H9 (cell line): ENCODE data around the gene EXOC1L. TPM values are rescaled to one million over a fixed set of nuclear protein-coding genes. Genes with fewer than 3 reads are reported as not detected.

ENCODE experiments used
- DNase-seq: peaks from one replicate; pipeline ENCODE4 v3.0.0-alpha.2; 2017
- H2AFZ ChIP-seq: one replicate; pipeline ENCODE4 v1.6.1; 2013; ENCODE audit warnings: mild to moderate bottlenecking, low read length, control low read depth, moderate library complexity
- H2AK5ac ChIP-seq: 2 replicates; pipeline ENCODE4 v1.6.1; 2013; ENCODE audit warnings: low read length, control low read depth, mixed read lengths; ENCODE audit not compliant: insufficient read length
- H2BK120ac ChIP-seq: one replicate; pipeline ENCODE4 v1.6.1; 2013; ENCODE audit warnings: low read depth, mild to moderate bottlenecking, low read length, control low read depth, inconsistent platforms; ENCODE audit not compliant: poor library complexity, severe bottlenecking
- H2BK12ac ChIP-seq: 2 replicates; pipeline ENCODE4 v1.6.1; 2013; ENCODE audit warnings: low read length, control low read depth, mixed read lengths, low read depth; ENCODE audit not compliant: insufficient read length
- H2BK15ac ChIP-seq: 2 replicates; pipeline ENCODE4 v1.6.1; 2013; ENCODE audit warnings: low read depth, low read length, control low read depth
- H2BK20ac ChIP-seq: one replicate; pipeline ENCODE4 v1.6.1; 2013; ENCODE audit warnings: low read depth, mild to moderate bottlenecking, low read length, control low read depth, inconsistent platforms; ENCODE audit not compliant: poor library complexity, severe bottlenecking
- H2BK5ac ChIP-seq: 2 replicates; pipeline ENCODE4 v1.6.1; 2013; ENCODE audit warnings: low read length, control low read depth, mixed read lengths; ENCODE audit not compliant: insufficient read length
- H3K14ac ChIP-seq: 2 replicates; pipeline ENCODE4 v1.6.1; 2013; ENCODE audit warnings: low read length, control low read depth; ENCODE audit not compliant: insufficient read depth
- H3K18ac ChIP-seq: 2 replicates; pipeline ENCODE4 v1.6.1; 2013; ENCODE audit warnings: low read depth, mild to moderate bottlenecking, mixed read lengths, low read length, control low read depth; ENCODE audit not compliant: insufficient read length
- H3K23ac ChIP-seq: 2 replicates; pipeline ENCODE4 v1.6.1; 2013; ENCODE audit warnings: low read length, control low read depth, mixed read lengths, low read depth; ENCODE audit not compliant: insufficient read length
- H3K23me2 ChIP-seq: 2 replicates; pipeline ENCODE4 v1.6.1; 2013; ENCODE audit warnings: low read depth, mild to moderate bottlenecking, mixed read lengths, low read length, control low read depth; ENCODE audit not compliant: insufficient read length, poor library complexity, severe bottlenecking
- H3K27ac ChIP-seq: 2 replicates; pipeline ENCODE4 v1.5.1; 2013; ENCODE audit warnings: low read length, control low read depth, mixed read lengths, low read depth; ENCODE audit not compliant: insufficient read length
- H3K27me3 ChIP-seq: 2 replicates; pipeline ENCODE4 v1.6.1; 2013; ENCODE audit warnings: low read length, control low read depth, inconsistent platforms; ENCODE audit not compliant: insufficient read depth
- H3K4ac ChIP-seq: 2 replicates; pipeline ENCODE4 v1.6.1; 2013; ENCODE audit warnings: low read depth, mild to moderate bottlenecking, control low read depth, inconsistent platforms, low read length, moderate library complexity
- H3K4me1 ChIP-seq: 2 replicates; pipeline ENCODE4 v1.6.1; 2013; ENCODE audit warnings: low read length, control low read depth, inconsistent platforms; ENCODE audit not compliant: insufficient read depth
- H3K4me2 ChIP-seq: 2 replicates; pipeline ENCODE4 v1.6.1; 2013; ENCODE audit warnings: low read length, control low read depth, mixed read lengths; ENCODE audit not compliant: insufficient read length, insufficient read depth
- H3K56ac ChIP-seq: 2 replicates; pipeline ENCODE4 v1.6.1; 2013; ENCODE audit warnings: low read depth, mild to moderate bottlenecking, mixed read lengths, low read length, control low read depth; ENCODE audit not compliant: insufficient read length
- H3K79me1 ChIP-seq: 2 replicates; pipeline ENCODE4 v1.6.1; 2013; ENCODE audit warnings: low read depth, mild to moderate bottlenecking, moderate library complexity, low read length, control low read depth, inconsistent platforms; ENCODE audit not compliant: insufficient read depth, poor library complexity, severe bottlenecking
- H3K79me2 ChIP-seq: 2 replicates; pipeline ENCODE4 v1.6.1; 2013; ENCODE audit warnings: low read length, control low read depth, inconsistent platforms; ENCODE audit not compliant: insufficient read depth
- H3K9ac ChIP-seq: 2 replicates; pipeline ENCODE4 v1.6.1; 2013; ENCODE audit warnings: low read length, control low read depth, mixed read lengths; ENCODE audit not compliant: insufficient read length; ENCODE audit errors: extremely low read depth
- H3K9me3 ChIP-seq: one replicate; pipeline ENCODE4 v1.6.1; 2013; ENCODE audit warnings: low read depth, low read length, inconsistent platforms; ENCODE audit not compliant: control insufficient read depth
- H3T11ph ChIP-seq: one replicate; pipeline ENCODE4 v1.6.1; 2013; ENCODE audit warnings: mild to moderate bottlenecking, low read length, control low read depth, inconsistent platforms
- H4K20me1 ChIP-seq: one replicate; pipeline ENCODE4 v1.6.1; 2013; ENCODE audit not compliant: control insufficient read depth, insufficient read length, insufficient read depth
- H4K5ac ChIP-seq: 2 replicates; pipeline ENCODE4 v1.6.1; 2013; ENCODE audit warnings: low read depth, mild to moderate bottlenecking, mixed read lengths, low read length, control low read depth; ENCODE audit not compliant: insufficient read length
- H4K8ac ChIP-seq: replicated peaks from 2 replicates; pipeline ENCODE4 v1.6.1; 2013; ENCODE audit warnings: low read length, control low read depth, mixed read lengths, low read depth; ENCODE audit not compliant: insufficient read length
- H4K91ac ChIP-seq: 2 replicates; pipeline ENCODE4 v1.6.1; 2013; ENCODE audit warnings: low read depth, mild to moderate bottlenecking, moderate library complexity, mixed read lengths, low read length, control low read depth; ENCODE audit not compliant: insufficient read length
- H3K27ac Mint-ChIP-seq, 3 experiments: 2 replicates in 2 of 3; 3 replicates in 1 of 3; pipeline ENCODE4 v1.8.0; 2020 to 2021; ENCODE audit warnings: mixed read lengths in 3 of 3, mild to moderate bottlenecking in 1 of 3, moderate library complexity in 1 of 3
- H3K27me3 Mint-ChIP-seq: 2 replicates; pipeline ENCODE4 v1.8.0; 2021; ENCODE audit warnings: low read depth, mild to moderate bottlenecking, moderate library complexity, mixed read lengths
- H3K36me3 Mint-ChIP-seq, 3 experiments: 2 replicates in 2 of 3; 3 replicates in 1 of 3; pipeline ENCODE4 v1.8.0; 2020 to 2021; ENCODE audit warnings: low read depth in 3 of 3, mixed read lengths in 3 of 3; ENCODE audit not compliant: insufficient read depth in 1 of 3
- H3K4me1 Mint-ChIP-seq, 2 experiments: 2 replicates each; pipeline ENCODE4 v1.8.0; 2020; ENCODE audit warnings: mixed read lengths in 2 of 2
- H3K4me3 Mint-ChIP-seq, 2 experiments: 2 replicates in 1 of 2; 3 replicates in 1 of 2; pipeline ENCODE4 v1.8.0; 2020 to 2021; ENCODE audit warnings: mild to moderate bottlenecking in 2 of 2, mixed read lengths in 2 of 2, moderate library complexity in 1 of 2
- H3K9me3 Mint-ChIP-seq, 2 experiments: 2 replicates in 1 of 2; 3 replicates in 1 of 2; pipeline ENCODE4 v1.8.0; 2020; ENCODE audit warnings: mild to moderate bottlenecking in 2 of 2, mixed read lengths in 2 of 2, moderate library complexity in 1 of 2
- WGBS: extraction: QIAGEN DNeasy Blood & Tissue Kit; methylation state at CpG from one replicate; pipeline ENCODE4 v1.1.7; 2013; ENCODE audit warnings: missing lambda C conversion rate, low lambda C conversion rate, mixed read lengths; ENCODE audit not compliant: insufficient read length; ENCODE audit errors: extremely low coverage; 5-methylcytosine and 5-hydroxymethylcytosine counted together
- total RNA-seq: library from RNA; stranded (reverse); gene quantifications from 2 replicates; pipeline ENCODE4 v1.2.1, GENCODE V29; 2021
- TF ChIP-seq, protein P1 (sequence below): fragments of 200-600 bp; sonication (generic); conservative IDR thresholded peaks from 3 replicates; pipeline ENCODE4 v1.8.0; 2021; ENCODE audit warnings: antibody characterized with exemption, mild to moderate bottlenecking

EXOC1L gene
- total RNA-seq, 1 experiment from 2014 or later, result not detected

DNA sequence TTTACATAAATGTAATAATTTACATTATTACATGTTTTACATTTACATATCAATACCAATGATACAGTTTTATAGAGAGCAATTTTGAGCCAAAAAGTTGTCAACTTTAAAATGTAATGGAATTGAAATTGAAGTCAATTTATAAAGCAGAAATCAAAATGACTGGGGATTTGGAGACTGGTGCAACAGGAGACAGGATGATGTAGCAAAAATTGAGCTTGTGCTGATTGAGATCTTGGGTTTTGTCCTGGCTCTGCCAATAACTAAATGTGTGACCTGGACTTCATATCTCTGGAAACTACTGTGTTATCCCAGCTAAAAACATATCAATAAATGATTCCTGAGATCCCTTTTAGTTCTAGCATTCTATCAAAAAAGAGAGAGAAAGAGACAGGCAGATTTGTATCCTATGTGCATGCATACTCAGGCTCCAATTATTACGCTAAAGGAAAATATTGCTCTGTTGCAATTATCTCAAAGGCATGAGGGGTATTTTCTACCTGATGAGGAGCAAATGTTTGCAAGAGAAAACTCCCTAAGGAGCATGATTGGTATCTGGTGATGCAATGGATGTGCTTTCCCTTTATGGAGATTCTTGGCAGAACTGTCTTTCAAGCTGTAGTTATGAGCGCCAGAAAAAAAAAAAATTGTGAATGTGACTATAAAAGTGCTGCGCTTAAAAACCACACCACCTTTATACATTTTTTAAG lies 14.7 kb downstream of the EXOC1L start:
- H3K79me2 ChIP-seq, result no peaks in the 10 kb centered on the region
- no peaks in the 10 kb centered on the region for H4K20me1 ChIP-seq
- no peaks in the 10 kb centered on the region for H3K27me3 ChIP-seq
- H3K23me2 ChIP-seq, result no peaks in the 10 kb centered on the region
- TF ChIP-seq, protein P1, sequence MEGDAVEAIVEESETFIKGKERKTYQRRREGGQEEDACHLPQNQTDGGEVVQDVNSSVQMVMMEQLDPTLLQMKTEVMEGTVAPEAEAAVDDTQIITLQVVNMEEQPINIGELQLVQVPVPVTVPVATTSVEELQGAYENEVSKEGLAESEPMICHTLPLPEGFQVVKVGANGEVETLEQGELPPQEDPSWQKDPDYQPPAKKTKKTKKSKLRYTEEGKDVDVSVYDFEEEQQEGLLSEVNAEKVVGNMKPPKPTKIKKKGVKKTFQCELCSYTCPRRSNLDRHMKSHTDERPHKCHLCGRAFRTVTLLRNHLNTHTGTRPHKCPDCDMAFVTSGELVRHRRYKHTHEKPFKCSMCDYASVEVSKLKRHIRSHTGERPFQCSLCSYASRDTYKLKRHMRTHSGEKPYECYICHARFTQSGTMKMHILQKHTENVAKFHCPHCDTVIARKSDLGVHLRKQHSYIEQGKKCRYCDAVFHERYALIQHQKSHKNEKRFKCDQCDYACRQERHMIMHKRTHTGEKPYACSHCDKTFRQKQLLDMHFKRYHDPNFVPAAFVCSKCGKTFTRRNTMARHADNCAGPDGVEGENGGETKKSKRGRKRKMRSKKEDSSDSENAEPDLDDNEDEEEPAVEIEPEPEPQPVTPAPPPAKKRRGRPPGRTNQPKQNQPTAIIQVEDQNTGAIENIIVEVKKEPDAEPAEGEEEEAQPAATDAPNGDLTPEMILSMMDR, result no peak
- Mint-ChIP-seq H3K36me3 (peaks cover 0 to 8% (median 2%) of the 10 kb centered on the region in 3 experiments; a peak in 2 of 7 replicates), H3K27ac (no peak overlapping the region), H3K9me3 (peaks cover 9 to 15% of the 10 kb centered on the region in 2 experiments; a peak in 4 of 5 replicates), H3K4me3 (no peak overlapping the region), H3K27me3 (peaks cover 10% of the 10 kb centered on the region; the same call in 1 of the 2 replicates), H3K4me1 (no peaks in the 10 kb centered on the region)
- no peak overlapping the region for H2BK5ac ChIP-seq
- no peak overlapping the region for H4K8ac ChIP-seq
- no peak overlapping the region for H4K91ac ChIP-seq
- H3K4me2 ChIP-seq, result no peak overlapping the region
- H3K56ac ChIP-seq, result no peak overlapping the region
- H2BK15ac ChIP-seq, result no peak overlapping the region
- no peak overlapping the region for H2AFZ ChIP-seq
- no peak overlapping the region for H3K23ac ChIP-seq
- no peaks in the 10 kb centered on the region for H3K4me1 ChIP-seq
- no peak overlapping the region for H3T11ph ChIP-seq
- no peak overlapping the region for H3K4ac ChIP-seq
- no peak overlapping the region for H2BK20ac ChIP-seq
- H3K14ac ChIP-seq, result no peak overlapping the region
- no peak for DNase-seq
- H4K5ac ChIP-seq, result no peak overlapping the region
- no peak overlapping the region for H2AK5ac ChIP-seq
- no peak overlapping the region for H3K9ac ChIP-seq
- no peak overlapping the region for H2BK12ac ChIP-seq
- H2BK120ac ChIP-seq, result no peak overlapping the region
- no peak overlapping the region for H3K18ac ChIP-seq
- no peaks in the 10 kb centered on the region for H3K9me3 ChIP-seq
- H3K27ac ChIP-seq, result no peak overlapping the region
- no peaks in the 10 kb centered on the region for H3K79me1 ChIP-seq
- WGBS, result no CpG with 5 or more reads among the region's 3 CpGs
